Parietal lobe (tissue), 2 donors: Measurements from ENCODE around the gene SCAMP2. TPM values are rescaled to one million over a fixed set of nuclear protein-coding genes. Genes with fewer than 3 reads are reported as not detected.

Experiments used
- small RNA-seq: library from RNA; depleted of rRNA; stranded (forward); fragments of <200 nt; gene quantifications from one replicate; pipeline ENCODE3, GENCODE V24; 2014; ENCODE audit warnings: low replicate concordance
- total RNA-seq: library from RNA; depleted of rRNA; stranded (reverse); fragments of >200 nt; gene quantifications from one replicate; pipeline ENCODE4 v1.2.3, GENCODE V29; 2014

SCAMP2 gene, protein sequence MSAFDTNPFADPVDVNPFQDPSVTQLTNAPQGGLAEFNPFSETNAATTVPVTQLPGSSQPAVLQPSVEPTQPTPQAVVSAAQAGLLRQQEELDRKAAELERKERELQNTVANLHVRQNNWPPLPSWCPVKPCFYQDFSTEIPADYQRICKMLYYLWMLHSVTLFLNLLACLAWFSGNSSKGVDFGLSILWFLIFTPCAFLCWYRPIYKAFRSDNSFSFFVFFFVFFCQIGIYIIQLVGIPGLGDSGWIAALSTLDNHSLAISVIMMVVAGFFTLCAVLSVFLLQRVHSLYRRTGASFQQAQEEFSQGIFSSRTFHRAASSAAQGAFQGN
- 13.1 TPM for total RNA-seq

GRCh38 chr15:74873036-74873755 is at the start of gene SCAMP2:
SCAMP2 (minus strand) TSS chr15:74873365; CDS start chr15:74873255, 110 bp downstream.

DNA sequence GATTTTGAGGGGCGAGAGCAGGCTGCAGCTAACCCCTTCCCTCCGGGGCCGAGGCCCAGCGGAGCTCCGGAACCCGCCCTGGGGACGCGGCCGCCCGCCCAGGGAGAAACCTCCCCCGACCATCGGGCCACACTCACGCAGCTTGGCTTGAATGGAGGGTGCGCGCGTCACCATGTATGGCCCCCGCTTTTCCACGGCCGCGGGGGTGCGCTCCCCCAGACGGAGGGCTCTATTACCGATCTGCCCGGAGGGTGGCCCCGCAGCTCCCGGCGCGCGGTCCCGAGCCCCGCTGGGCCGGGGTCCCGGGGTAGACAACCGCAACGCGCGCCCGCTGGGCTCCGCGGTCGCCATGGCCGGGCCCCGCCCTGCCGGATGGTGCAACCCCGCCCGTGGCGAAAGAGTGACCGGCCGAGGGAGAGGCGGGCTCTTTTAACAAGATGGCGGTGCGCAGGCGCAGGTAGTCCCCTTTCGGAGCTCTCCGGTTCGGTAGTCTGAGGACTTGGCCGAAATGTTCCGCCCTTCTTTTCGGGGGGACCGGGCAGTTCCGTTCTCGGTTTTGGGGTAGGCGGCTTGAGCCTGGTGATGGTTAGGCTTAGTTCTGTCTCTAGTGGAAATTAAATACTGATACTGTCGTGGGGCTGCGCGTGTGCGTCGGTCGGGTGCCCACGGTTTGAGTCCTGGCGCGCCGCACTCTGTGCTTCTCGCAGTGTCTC is 33.4 kb upstream of the SCAMP2 start, which contains the start of gene FAM219B:
TSS of gene FAM219B (minus strand) at position 402 of the 713 bp plus-strand sequence. CDS start at position 351, 51 bp downstream.

GRCh38 chr15:74889883-74890664 is 16.9 kb upstream of the SCAMP2 start, which contains the start of gene MPI:
MPI (plus strand) TSS chr15:74890042; CDS start chr15:74890074, 32 bp downstream.

GRCh38 chr15:74842581-74843444 is 30.4 kb downstream of the SCAMP2 start, which contains the start of gene ULK3:
ULK3 (minus strand) TSS chr15:74843156; CDS start chr15:74843105, 51 bp downstream.

GRCh38 chr15:74826364-74826819 is 46.8 kb downstream of the SCAMP2 start, which contains the start of gene CPLX3:
CPLX3 (plus strand) TSS chr15:74826627; CDS start chr15:74826704, 77 bp downstream.

GRCh38 chr15:74812533-74812932 is 60.6 kb downstream of the SCAMP2 start, which contains the start of gene LMAN1L:
LMAN1L (plus strand) TSS chr15:74812835; CDS start chr15:74812855, 20 bp downstream.

Small RNA genes lying within 50 kb of the gene (small RNA-seq; reads per million reads assigned to genes)
- gene CPLX3 = not detected
- gene MIR6882 = 0.31 reads per million, percentile 10 among the genes with 10 or more reads in this experiment

Other genes with a start within 250 kb of the SCAMP2 start
- 39.8 TPM for gene EDC3, start 177.3 kb downstream of the SCAMP2 start, total RNA-seq
- 0.31 TPM for gene CYP1A1, start 147.8 kb downstream of the SCAMP2 start, total RNA-seq
- gene CYP1A2, start 124.5 kb downstream of the SCAMP2 start, total RNA-seq = not detected
- gene CSK, start 91.3 kb downstream of the SCAMP2 start, total RNA-seq = 48.2 TPM
- gene LMAN1L, start 60.5 kb downstream of the SCAMP2 start, total RNA-seq = not detected
- gene CPLX3, start 46.7 kb downstream of the SCAMP2 start, total RNA-seq = 1.6 TPM
- 61.7 TPM for gene ULK3, start 30.2 kb downstream of the SCAMP2 start, total RNA-seq
- gene MPI, start 16.7 kb upstream of the SCAMP2 start, total RNA-seq = 52.3 TPM
- 89.2 TPM for gene FAM219B, start 33.5 kb upstream of the SCAMP2 start, total RNA-seq
- 43.5 TPM for gene COX5A, start 64.7 kb upstream of the SCAMP2 start, total RNA-seq
- 5.0 TPM for gene RPP25, start 83.4 kb upstream of the SCAMP2 start, total RNA-seq
- 70.7 TPM for gene SCAMP5, start 122.2 kb upstream of the SCAMP2 start, total RNA-seq
- 18.2 TPM for gene PPCDC, start 150.2 kb upstream of the SCAMP2 start, total RNA-seq